ENCODE measurements around the gene MED26. TPM values are rescaled to one million over a fixed set of nuclear protein-coding genes. Genes with fewer than 3 reads are reported as not detected.

Gene MED26
- total RNA-seq, 1 experiment from 2014 or later: 11.4 TPM

DNA sequence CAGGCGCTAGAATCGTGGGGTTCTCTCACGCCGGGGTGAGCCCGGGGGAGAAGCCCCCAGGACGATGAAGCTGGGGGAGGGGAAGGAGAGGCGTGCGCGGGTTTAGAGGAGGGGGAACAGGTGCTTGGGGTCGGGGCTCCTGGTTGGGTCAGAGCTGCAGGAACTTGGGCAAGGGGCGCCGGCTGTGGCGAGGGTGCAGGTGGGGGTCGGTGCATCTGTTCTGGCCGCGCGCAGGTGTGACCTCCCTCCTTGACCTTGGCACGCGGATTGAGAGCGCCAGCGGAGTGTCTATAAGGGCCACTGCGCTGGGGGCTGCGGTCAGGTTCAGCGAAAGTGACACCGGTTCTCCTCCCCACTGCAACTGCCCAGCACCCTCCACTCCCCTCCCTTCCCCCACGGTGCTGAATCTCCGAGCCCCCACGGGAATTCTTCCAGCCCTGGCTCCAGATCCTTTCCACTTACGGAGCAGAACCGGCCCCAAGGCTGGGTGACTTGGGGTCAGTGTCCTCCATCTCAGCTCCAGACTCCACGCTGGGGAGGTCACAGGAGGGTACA, 33.6 kb upstream of the MED26 start:
- Histone ChIP-seq H2BK5ac (ENCODE audit: insufficient read length, low read length) (no peak overlapping the region), H3K4ac (ENCODE audit: low read depth, low read length) (no peak overlapping the region), H3K23me2 (ENCODE audit: insufficient read length, low read depth, low read length, poor library complexity, severe bottlenecking) (peaks cover 5% of the 10 kb centered on the region), H3K79me2 (ENCODE audit: insufficient read depth, low read length) (peaks cover 8% of the 10 kb centered on the region; the same call in 1 of the 2 replicates), H2AK5ac (ENCODE audit: insufficient read length, low read length) (no peak overlapping the region), H4K5ac (ENCODE audit: insufficient read length, low read depth, low read length) (no peak overlapping the region), H4K20me1 (ENCODE audit: control insufficient read depth, insufficient read depth, insufficient read length) (no peaks in the 10 kb centered on the region), H3K4me1 (ENCODE audit: insufficient read depth, low read length) (no peaks in the 10 kb centered on the region), H2BK12ac (ENCODE audit: insufficient read length, low read depth, low read length) (no peak overlapping the region), H4K8ac (replicated peaks; ENCODE audit: insufficient read length, low read depth, low read length) (no peak overlapping the region), H3K9ac (ENCODE audit: extremely low read depth, insufficient read length, low read length) (peak overlapping the region; percentile 30), H3K79me1 (ENCODE audit: insufficient read depth, low read depth, low read length, poor library complexity, severe bottlenecking) (peaks cover 10% of the 10 kb centered on the region), H4K91ac (ENCODE audit: insufficient read length, low read depth, low read length) (no peak overlapping the region), H2BK120ac (ENCODE audit: low read depth, low read length, poor library complexity, severe bottlenecking) (no peak overlapping the region), H3K56ac (ENCODE audit: insufficient read length, low read depth, low read length) (no peak overlapping the region), H3K14ac (ENCODE audit: insufficient read depth, low read length) (peak overlapping the region; percentile 60), H3K9me3 (ENCODE audit: control insufficient read depth, low read depth, low read length) (no peaks in the 10 kb centered on the region), H2AFZ (ENCODE audit: low read length) (no peak overlapping the region), H2BK20ac (ENCODE audit: low read depth, low read length, poor library complexity, severe bottlenecking) (no peak overlapping the region), H3K4me2 (ENCODE audit: insufficient read depth, insufficient read length, low read length) (peak overlapping the region; percentile 91), H3K27me3 (ENCODE audit: insufficient read depth, low read length) (no peaks in the 10 kb centered on the region), H3K18ac (ENCODE audit: insufficient read length, low read depth, low read length) (no peak overlapping the region), H3K27ac (ENCODE audit: insufficient read length, low read depth, low read length) (no peak overlapping the region), H2BK15ac (ENCODE audit: low read depth, low read length) (no peak overlapping the region), H3K23ac (ENCODE audit: insufficient read length, low read depth, low read length) (no peak overlapping the region), H3T11ph (ENCODE audit: low read length) (no peak overlapping the region)
- no CpG with 5 or more reads among the region's 31 CpGs for WGBS (ENCODE audit: extremely low coverage, insufficient read length, low lambda C conversion rate)
- DNase-seq: peak; percentile 52
- TF ChIP-seq, protein P1, sequence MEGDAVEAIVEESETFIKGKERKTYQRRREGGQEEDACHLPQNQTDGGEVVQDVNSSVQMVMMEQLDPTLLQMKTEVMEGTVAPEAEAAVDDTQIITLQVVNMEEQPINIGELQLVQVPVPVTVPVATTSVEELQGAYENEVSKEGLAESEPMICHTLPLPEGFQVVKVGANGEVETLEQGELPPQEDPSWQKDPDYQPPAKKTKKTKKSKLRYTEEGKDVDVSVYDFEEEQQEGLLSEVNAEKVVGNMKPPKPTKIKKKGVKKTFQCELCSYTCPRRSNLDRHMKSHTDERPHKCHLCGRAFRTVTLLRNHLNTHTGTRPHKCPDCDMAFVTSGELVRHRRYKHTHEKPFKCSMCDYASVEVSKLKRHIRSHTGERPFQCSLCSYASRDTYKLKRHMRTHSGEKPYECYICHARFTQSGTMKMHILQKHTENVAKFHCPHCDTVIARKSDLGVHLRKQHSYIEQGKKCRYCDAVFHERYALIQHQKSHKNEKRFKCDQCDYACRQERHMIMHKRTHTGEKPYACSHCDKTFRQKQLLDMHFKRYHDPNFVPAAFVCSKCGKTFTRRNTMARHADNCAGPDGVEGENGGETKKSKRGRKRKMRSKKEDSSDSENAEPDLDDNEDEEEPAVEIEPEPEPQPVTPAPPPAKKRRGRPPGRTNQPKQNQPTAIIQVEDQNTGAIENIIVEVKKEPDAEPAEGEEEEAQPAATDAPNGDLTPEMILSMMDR (conservative IDR thresholded peaks at IDR 0.05): no peak
- Mint-ChIP-seq H3K4me3 (peak overlapping the region; percentile 88 to 95), H3K27me3 (ENCODE audit: low read depth) (peaks cover 12% of the 10 kb centered on the region), H3K4me1 (peaks cover 10 to 14% of the 10 kb centered on the region in 2 experiments), H3K36me3 (ENCODE audit: insufficient read depth in 1 of 3, low read depth in 3 of 3) (peaks cover 11 to 22% (median 19%) of the 10 kb centered on the region in 3 experiments), H3K27ac (peak overlapping the region in 2 of 3 experiments; percentile 83 to 89; a peak in 2 of 7 replicates), H3K9me3 (no peaks in the 10 kb centered on the region)
